GM12892 (cell line): ENCODE measurements around the gene CLASRP.

ENCODE experiments used
- POLR2A ChIP-seq: IDR thresholded peaks from 2 replicates; pipeline ENCODE4 v1.6.1; 2011; ENCODE audit warnings: low read depth, low read length, control low read depth
- POLR2AphosphoS5 ChIP-seq: IDR thresholded peaks from 2 replicates; pipeline ENCODE4 v1.6.1; 2011; ENCODE audit warnings: low read depth, low read length, control low read depth
- TAF1 ChIP-seq: IDR thresholded peaks from 2 replicates; pipeline ENCODE4 v1.6.1; 2011; ENCODE audit warnings: low read depth, mild to moderate bottlenecking, control low read depth, low read length, borderline replicate concordance

- no peak for TF ChIP-seq POLR2A
- TF ChIP-seq POLR2AphosphoS5, result no peak
- TF ChIP-seq TAF1, result no peak
These were observed 18.6 kb downstream of the CLASRP start for GRCh38 chr19:45057444-45057843.
